HG03432 (cell line): ENCODE results near the gene MRTFA.

Source experiments
- ATAC-seq: cut with Tn5 transposase; IDR thresholded peaks from one replicate; pipeline ENCODE4 v1.9.1; 2021; ENCODE audit warnings: mild to moderate bottlenecking, moderate library complexity; ENCODE audit not compliant: unreplicated experiment

Gene MRTFA

GRCh38 chr22:40434106-40434505, 202.4 kb downstream of the MRTFA start:
- no peak for ATAC-seq

- ATAC-seq, result no peak
These were observed 203.0 kb downstream of the MRTFA start for GRCh38 chr22:40433416-40434090.

GRCh38 chr22:40432625-40433024, 203.9 kb downstream of the MRTFA start:
- ATAC-seq, result no peak

GRCh38 chr22:40432157-40432556, 204.4 kb downstream of the MRTFA start:
- no peak for ATAC-seq

- ATAC-seq, result no peak
These were observed 205.5 kb downstream of the MRTFA start for GRCh38 chr22:40430991-40431390.

- ATAC-seq, result no peak
These were observed 207.0 kb downstream of the MRTFA start for GRCh38 chr22:40429481-40429880.

- ATAC-seq, result no peak
These were observed 207.7 kb downstream of the MRTFA start for GRCh38 chr22:40428796-40429195.

GRCh38 chr22:40426594-40427333, 209.8 kb downstream of the MRTFA start:
- ATAC-seq, result no peak

- no peak for ATAC-seq
These were observed 211.4 kb downstream of the MRTFA start for GRCh38 chr22:40425082-40425481.

GRCh38 chr22:40423882-40424640, 212.5 kb downstream of the MRTFA start:
- no peak for ATAC-seq

- ATAC-seq, result no peak
These were observed 213.2 kb downstream of the MRTFA start for GRCh38 chr22:40423310-40423688.

- no peak for ATAC-seq
These were observed 213.8 kb downstream of the MRTFA start for GRCh38 chr22:40422558-40423309.

- ATAC-seq, result no peak
These were observed 214.6 kb downstream of the MRTFA start for GRCh38 chr22:40421941-40422340.

GRCh38 chr22:40421082-40421350, 215.5 kb downstream of the MRTFA start:
- ATAC-seq, result no peak

GRCh38 chr22:40420341-40421081, 216.0 kb downstream of the MRTFA start:
- ATAC-seq, result no peak

- no peak for ATAC-seq
These were observed 216.8 kb downstream of the MRTFA start for GRCh38 chr22:40419718-40420117.

GRCh38 chr22:40418366-40419201, 217.9 kb downstream of the MRTFA start:
- no peak for ATAC-seq

GRCh38 chr22:40417881-40418280, 218.6 kb downstream of the MRTFA start:
- no peak for ATAC-seq

- ATAC-seq, result no peak
These were observed 219.5 kb downstream of the MRTFA start for GRCh38 chr22:40417041-40417440.

GRCh38 chr22:40416636-40417035, 219.9 kb downstream of the MRTFA start:
- no peak for ATAC-seq
